HepG2 (cell line): ENCODE measurements around the gene TASL. TPM values are rescaled to one million over a fixed set of nuclear protein-coding genes. Genes with fewer than 3 reads are reported as not detected.

ENCODE experiments used
- ARID3A ChIP-seq: IDR thresholded peaks from 2 replicates; pipeline ENCODE4 v1.6.1; 2012; ENCODE audit warnings: low read depth, low read length, improper control_type of control experiment
- ARID5B ChIP-seq: IDR thresholded peaks from 2 replicates; pipeline ENCODE4 v1.4.0; 2020; ENCODE audit warnings: mild to moderate bottlenecking, missing genetic modification reagents
- ASH2L ChIP-seq: fragments of 300-600, 200-600 bp; sonication (generic); IDR thresholded peaks from 2 replicates; pipeline ENCODE4 v1.7.0; 2017; ENCODE audit warnings: low read depth, mild to moderate bottlenecking, moderate library complexity, mixed read lengths, low read length; ENCODE audit not compliant: insufficient read length
- CEBPB ChIP-seq: IDR thresholded peaks from 2 replicates; pipeline ENCODE4 v1.6.1; 2011; ENCODE audit warnings: low read depth, low read length, improper control_type of control experiment, borderline replicate concordance
- CEBPG ChIP-seq: IDR thresholded peaks from 2 replicates; pipeline ENCODE4 v1.6.1; 2016
- CHD4 ChIP-seq: fragments of 200-600 bp; sonication (generic); IDR thresholded peaks from 2 replicates; pipeline ENCODE4 v1.7.0; 2017; ENCODE audit warnings: mild to moderate bottlenecking, low read length, borderline replicate concordance
- ESRRA ChIP-seq: sonication (generic); formaldehyde crosslinking; IDR thresholded peaks from 2 replicates; pipeline ENCODE4 v1.5.1; 2020; ENCODE audit warnings: mild to moderate bottlenecking, low read depth, missing genetic modification reagents
- GFI1 ChIP-seq: sonication (generic); formaldehyde crosslinking; IDR thresholded peaks from 2 replicates; pipeline ENCODE4 v1.5.0; 2020; ENCODE audit warnings: missing genetic modification reagents, mild to moderate bottlenecking, borderline replicate concordance
- HBP1 ChIP-seq: IDR thresholded peaks from 2 replicates; pipeline ENCODE4 v1.6.1; 2016; ENCODE audit warnings: low read depth, control low read depth
- NFIC ChIP-seq: IDR thresholded peaks from 2 replicates; pipeline ENCODE4 v1.6.1; 2012; ENCODE audit warnings: mild to moderate bottlenecking, low read length, inconsistent platforms
- SATB2 ChIP-seq: sonication (generic); formaldehyde crosslinking; IDR thresholded peaks from 2 replicates; pipeline ENCODE4 v1.5.0; 2020; ENCODE audit warnings: missing genetic modification reagents
- SOX6 ChIP-seq, 2 experiments: fragments of 450-650 bp in 1 of 2; sonication (generic) in 1 of 2; formaldehyde crosslinking in 1 of 2; IDR thresholded peaks; 2 replicates each; pipeline versions ENCODE4 v1.4.0 to v1.6.1; 2017 to 2020; ENCODE audit warnings: antibody characterized with exemption in 1 of 2, mild to moderate bottlenecking in 1 of 2, missing genetic modification reagents in 1 of 2
- TARDBP ChIP-seq: sonication (generic); formaldehyde crosslinking; IDR thresholded peaks from 2 replicates; pipeline ENCODE4 v1.8.0; 2022; ENCODE audit warnings: mild to moderate bottlenecking, missing genetic modification reagents
- polyA plus RNA-seq, 8 experiments: library from polyadenylated mRNA; depleted of rRNA in 3 of 8; stranded (reverse) in 7 of 8; unstranded in 1 of 8; fragments of >200 nt; fragmentation: Illumina TruSeq in 4 of 8; extraction: Trizol in 4 of 8; gene quantifications; 2 replicates each; pipeline versions ENCODE4 v1.2.1 to v1.2.3, GENCODE V29; 2011 to 2016; ENCODE audit warnings: low read depth in 4 of 8, missing spikeins in 1 of 8, mixed read lengths in 1 of 8; ENCODE audit not compliant: insufficient read depth in 1 of 8
- total RNA-seq, 5 experiments: library from RNA; depleted of rRNA; stranded (reverse); fragments of >200 nt; fragmentation: Illumina TruSeq; extraction: Trizol; gene quantifications; 2 replicates each; pipeline ENCODE4 v1.2.3, GENCODE V29; 2016; ENCODE audit warnings: low read depth in 1 of 5
- TF ChIP-seq, protein P1 (sequence below), 2 experiments: sonication (generic) in 1 of 2; formaldehyde crosslinking in 1 of 2; IDR thresholded peaks; 2 replicates each; pipeline versions ENCODE4 v1.4.0 to v1.6.1; 2016 to 2020; ENCODE audit warnings: borderline replicate concordance in 1 of 2, low read depth in 1 of 2, mild to moderate bottlenecking in 1 of 2, missing genetic modification reagents in 1 of 2
- TF ChIP-seq, protein P2 (sequence below): sonication (generic); formaldehyde crosslinking; IDR thresholded peaks from 2 replicates; pipeline ENCODE4 v1.4.0; 2020; ENCODE audit warnings: mild to moderate bottlenecking, missing genetic modification reagents, borderline replicate concordance

Gene TASL
- total and polyA plus RNA-seq, 2 of the 13 experiments (the other 11 are each of a cell fraction or from before 2014, with no cell fraction given), result not detected

DNA sequence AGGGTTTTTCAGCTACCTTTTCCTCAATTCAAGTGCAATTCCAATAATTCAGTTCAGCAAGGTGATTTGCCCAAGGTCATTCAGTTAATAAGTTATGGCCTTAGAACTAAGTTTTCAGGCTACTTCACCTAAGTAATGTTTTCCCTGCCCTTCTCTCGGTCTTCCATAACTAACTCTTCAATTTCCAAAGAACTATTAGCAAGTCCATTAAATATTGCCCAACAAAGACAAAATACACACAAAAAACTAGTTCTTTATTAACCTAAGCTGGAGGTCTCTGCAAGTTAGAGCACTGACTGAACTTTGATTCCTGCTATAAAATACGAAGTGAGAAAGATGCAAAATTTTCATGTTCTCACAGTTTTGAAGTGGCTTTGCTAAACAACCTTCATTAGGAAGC is 48.8 kb upstream of the TASL start (continued):
- TF ChIP-seq, protein P1, sequence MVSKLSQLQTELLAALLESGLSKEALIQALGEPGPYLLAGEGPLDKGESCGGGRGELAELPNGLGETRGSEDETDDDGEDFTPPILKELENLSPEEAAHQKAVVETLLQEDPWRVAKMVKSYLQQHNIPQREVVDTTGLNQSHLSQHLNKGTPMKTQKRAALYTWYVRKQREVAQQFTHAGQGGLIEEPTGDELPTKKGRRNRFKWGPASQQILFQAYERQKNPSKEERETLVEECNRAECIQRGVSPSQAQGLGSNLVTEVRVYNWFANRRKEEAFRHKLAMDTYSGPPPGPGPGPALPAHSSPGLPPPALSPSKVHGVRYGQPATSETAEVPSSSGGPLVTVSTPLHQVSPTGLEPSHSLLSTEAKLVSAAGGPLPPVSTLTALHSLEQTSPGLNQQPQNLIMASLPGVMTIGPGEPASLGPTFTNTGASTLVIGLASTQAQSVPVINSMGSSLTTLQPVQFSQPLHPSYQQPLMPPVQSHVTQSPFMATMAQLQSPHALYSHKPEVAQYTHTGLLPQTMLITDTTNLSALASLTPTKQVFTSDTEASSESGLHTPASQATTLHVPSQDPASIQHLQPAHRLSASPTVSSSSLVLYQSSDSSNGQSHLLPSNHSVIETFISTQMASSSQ (IDR thresholded peaks at IDR 0.05; ENCODE audit: low read depth), result peak; percentile 49; the same call in 1 of the 2 replicates
- TF ChIP-seq, protein P1 (CRISPR knock-in tag; IDR thresholded peaks at IDR 0.05; ENCODE audit: borderline replicate concordance), result no peak
- TF ChIP-seq HBP1 (CRISPR knock-in tag), result no peak
- TF ChIP-seq CEBPG (CRISPR knock-in tag), result peak; percentile 45; the same call in 1 of the 2 replicates
- peak; percentile 48; the same call in 1 of the 2 replicates for TF ChIP-seq NFIC
- TF ChIP-seq CHD4, result 0 out of 2 replicates have a peak, but pooled peaks have one; percentile 35
- TF ChIP-seq TARDBP (CRISPR knock-in tag), result no peak
- TF ChIP-seq ARID3A, result peak; percentile 61
- TF ChIP-seq ARID5B (CRISPR knock-in tag), result peak; percentile 24; the same call in 1 of the 2 replicates
- TF ChIP-seq, protein P2, sequence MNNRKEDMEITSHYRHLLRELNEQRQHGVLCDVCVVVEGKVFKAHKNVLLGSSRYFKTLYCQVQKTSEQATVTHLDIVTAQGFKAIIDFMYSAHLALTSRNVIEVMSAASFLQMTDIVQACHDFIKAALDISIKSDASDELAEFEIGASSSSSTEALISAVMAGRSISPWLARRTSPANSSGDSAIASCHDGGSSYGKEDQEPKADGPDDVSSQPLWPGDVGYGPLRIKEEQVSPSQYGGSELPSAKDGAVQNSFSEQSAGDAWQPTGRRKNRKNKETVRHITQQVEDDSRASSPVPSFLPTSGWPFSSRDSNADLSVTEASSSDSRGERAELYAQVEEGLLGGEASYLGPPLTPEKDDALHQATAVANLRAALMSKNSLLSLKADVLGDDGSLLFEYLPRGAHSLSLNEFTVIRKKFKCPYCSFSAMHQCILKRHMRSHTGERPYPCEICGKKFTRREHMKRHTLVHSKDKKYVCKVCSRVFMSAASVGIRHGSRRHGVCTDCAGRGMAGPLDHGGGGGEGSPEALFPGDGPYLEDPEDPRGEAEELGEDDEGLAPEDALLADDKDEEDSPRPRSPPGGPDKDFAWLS (CRISPR knock-in tag), result no peak
- TF ChIP-seq ESRRA (CRISPR knock-in tag), result no peak
- TF ChIP-seq SOX6 (IDR thresholded peaks at IDR 0.05), result no peak
- TF ChIP-seq SOX6 (CRISPR knock-in tag; IDR thresholded peaks at IDR 0.05), result peak; percentile 51; the same call in 1 of the 2 replicates
- TF ChIP-seq SATB2 (CRISPR knock-in tag), result peak; percentile 44; the same call in 1 of the 2 replicates
- TF ChIP-seq CEBPB, result peak; percentile 56; the same call in 1 of the 2 replicates
- TF ChIP-seq ASH2L, result peak; percentile 13
- peak; percentile 32; the same call in 1 of the 2 replicates for TF ChIP-seq GFI1 (CRISPR knock-in tag)
